Measurements from ENCODE around the gene DDX42. TPM values are rescaled to one million over a fixed set of nuclear protein-coding genes. Genes with fewer than 3 reads are reported as not detected.

DDX42 gene
- total RNA-seq, 4 donors from 2014 or later, result 106 to 154 (median 123) TPM

DNA sequence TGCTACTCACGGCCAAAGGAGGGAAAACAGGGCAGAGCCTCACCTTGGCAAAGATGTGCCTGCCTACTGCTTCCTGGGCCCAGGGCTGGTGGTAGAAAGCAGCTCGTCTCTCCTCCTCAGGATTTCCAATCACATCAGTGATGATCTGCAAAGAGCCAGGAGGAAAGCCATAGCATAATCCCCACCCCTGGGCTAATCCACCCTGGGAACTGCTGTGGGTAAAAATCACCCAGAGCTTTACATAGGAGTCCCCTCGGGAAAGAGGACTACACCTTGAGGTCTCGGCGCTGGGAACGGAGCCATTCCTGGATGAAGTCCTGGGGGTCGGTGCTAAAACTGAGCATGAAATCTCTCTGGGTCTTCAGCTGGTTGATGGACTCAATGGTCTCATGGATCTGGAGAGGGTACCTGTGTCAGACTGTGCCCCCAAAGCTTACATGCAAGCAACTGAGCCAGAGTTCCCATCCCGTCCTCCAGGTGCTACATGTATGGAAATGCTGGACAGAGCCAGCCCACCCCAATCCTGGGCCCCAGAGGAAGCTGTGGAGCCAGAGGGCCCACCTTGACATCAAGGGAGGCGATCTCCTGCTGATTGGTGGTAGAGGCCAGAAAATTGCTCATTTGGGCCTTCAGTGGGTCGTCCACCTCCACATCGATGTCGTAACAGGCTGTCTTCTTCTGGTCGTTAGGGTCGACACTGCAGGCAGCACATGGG lies 59.2 kb downstream of the DDX42 start:
- H3K27ac ChIP-seq, result peak overlapping the region in 1 of 4 donors; percentile 31
- DNase-seq (ENCODE audit: low spot score in 2 of 2), result no peak
- no peaks in the 10 kb centered on the region for H3K9me3 ChIP-seq
- no peaks in the 10 kb centered on the region for H3K27me3 ChIP-seq
- TF ChIP-seq, protein P1, sequence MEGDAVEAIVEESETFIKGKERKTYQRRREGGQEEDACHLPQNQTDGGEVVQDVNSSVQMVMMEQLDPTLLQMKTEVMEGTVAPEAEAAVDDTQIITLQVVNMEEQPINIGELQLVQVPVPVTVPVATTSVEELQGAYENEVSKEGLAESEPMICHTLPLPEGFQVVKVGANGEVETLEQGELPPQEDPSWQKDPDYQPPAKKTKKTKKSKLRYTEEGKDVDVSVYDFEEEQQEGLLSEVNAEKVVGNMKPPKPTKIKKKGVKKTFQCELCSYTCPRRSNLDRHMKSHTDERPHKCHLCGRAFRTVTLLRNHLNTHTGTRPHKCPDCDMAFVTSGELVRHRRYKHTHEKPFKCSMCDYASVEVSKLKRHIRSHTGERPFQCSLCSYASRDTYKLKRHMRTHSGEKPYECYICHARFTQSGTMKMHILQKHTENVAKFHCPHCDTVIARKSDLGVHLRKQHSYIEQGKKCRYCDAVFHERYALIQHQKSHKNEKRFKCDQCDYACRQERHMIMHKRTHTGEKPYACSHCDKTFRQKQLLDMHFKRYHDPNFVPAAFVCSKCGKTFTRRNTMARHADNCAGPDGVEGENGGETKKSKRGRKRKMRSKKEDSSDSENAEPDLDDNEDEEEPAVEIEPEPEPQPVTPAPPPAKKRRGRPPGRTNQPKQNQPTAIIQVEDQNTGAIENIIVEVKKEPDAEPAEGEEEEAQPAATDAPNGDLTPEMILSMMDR (IDR thresholded peaks at IDR 0.05), result no peak
- TF ChIP-seq EP300 (IDR thresholded peaks at IDR 0.05) (no peak), POLR2A (IDR thresholded peaks at IDR 0.05) (no peak)
- peaks cover 6 to 54% (median 20%) of the 10 kb centered on the region in 4 donors for H3K4me1 ChIP-seq
- H3K36me3 ChIP-seq, result peaks cover 3 to 85% (median 49%) of the 10 kb centered on the region in 3 donors
- 77 to 80% methylated on average over 13 to 14 of the region's 14 CpGs for WGBS, 2 donors
- no peak overlapping the region for H3K4me3 ChIP-seq

DNA sequence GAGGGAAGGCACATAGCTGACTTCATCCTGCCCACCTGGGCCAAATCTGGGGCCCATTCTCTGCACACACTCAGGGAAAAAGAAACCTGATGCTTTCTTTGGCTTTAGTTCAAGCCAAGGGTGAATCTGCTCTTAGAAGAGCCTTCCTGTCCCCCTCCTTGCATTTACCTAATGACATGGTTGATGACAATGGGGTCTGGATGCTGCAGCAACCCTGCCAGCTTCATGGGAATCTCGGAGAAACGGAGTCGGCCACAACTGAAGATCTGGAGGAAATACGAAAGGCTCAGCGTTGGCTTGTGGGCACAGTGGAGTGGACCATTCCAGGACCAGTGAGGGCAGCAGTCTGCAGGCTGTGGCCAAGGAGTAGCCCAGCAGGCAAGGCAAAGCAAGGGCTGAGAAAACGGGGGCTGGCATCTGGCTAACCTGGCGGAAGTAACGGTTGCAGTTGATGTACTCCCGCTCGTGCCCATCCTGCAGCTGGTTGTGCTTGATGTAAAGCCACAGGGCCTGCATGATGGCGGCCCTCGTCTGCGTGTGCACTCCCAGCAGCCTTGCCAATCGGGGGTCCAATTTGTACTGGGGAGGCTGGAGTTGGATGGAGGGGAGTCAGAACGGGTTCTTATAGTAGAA lies 59.9 kb downstream of the DDX42 start:
- WGBS, 2 donors, result 89 to 90% methylated on average over 15 of the region's 15 CpGs
- no peak for TF ChIP-seq POLR2A (IDR thresholded peaks at IDR 0.05)
- TF ChIP-seq EP300 (IDR thresholded peaks at IDR 0.05), result no peak
- TF ChIP-seq, protein P1 (IDR thresholded peaks at IDR 0.05), result no peak
- H3K4me1 ChIP-seq, result peaks cover 8 to 54% (median 18%) of the 10 kb centered on the region in 4 donors
- peaks cover 3 to 85% (median 49%) of the 10 kb centered on the region in 3 donors for H3K36me3 ChIP-seq
- no peak overlapping the region for H3K4me3 ChIP-seq
- peak overlapping the region in 2 of 4 donors; percentile 8 to 31 for H3K27ac ChIP-seq
- no peaks in the 10 kb centered on the region for H3K9me3 ChIP-seq
- no peak for DNase-seq (ENCODE audit: low spot score in 2 of 2)
- no peaks in the 10 kb centered on the region for H3K27me3 ChIP-seq

DNA sequence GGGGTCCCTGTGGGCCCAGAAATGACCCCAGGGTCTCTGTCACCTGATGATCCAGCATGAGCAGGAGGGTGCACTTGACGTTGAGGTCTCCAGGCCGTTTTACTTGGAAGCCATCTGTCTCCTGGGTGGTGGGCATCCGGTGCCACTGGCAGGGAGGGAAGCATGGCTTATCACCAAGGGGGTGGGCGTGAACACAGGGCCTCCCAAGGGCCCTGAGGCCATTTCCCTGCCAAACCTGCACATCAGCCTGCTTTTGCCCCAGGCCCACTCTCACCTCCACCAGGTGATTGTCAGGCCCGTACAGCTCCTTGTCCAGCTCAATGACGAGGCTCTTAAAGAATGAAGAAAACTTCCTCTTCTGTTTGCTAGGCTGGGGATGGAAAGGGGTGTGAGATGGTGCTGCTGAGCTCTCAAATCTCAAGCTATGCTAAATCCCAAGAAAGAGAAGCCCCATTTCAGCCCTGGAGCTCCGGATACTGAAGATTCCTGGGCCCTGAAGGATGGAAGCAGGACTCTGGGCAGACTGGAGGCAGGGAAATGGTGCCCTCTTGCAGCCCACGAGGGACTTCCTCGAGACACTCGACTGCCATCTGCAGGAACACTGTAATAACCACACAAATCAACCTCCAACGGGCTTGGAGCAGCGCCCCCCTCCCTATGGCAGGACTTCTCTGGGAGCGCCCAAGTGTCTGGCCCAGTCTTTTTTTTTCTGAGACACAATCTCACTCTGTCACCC lies 60.6 kb downstream of the DDX42 start:
- no peak for TF ChIP-seq EP300 (IDR thresholded peaks at IDR 0.05)
- TF ChIP-seq, protein P1 (IDR thresholded peaks at IDR 0.05), result peak in 4 of 5 experiments; percentile 14 to 47 (median 24)
- Histone ChIP-seq H3K27me3 (no peaks in the 10 kb centered on the region), H3K36me3 (peaks cover 3 to 78% (median 48%) of the 10 kb centered on the region in 3 donors), H3K4me1 (peaks cover 8 to 54% (median 23%) of the 10 kb centered on the region in 4 donors), H3K9me3 (no peaks in the 10 kb centered on the region), H3K27ac (peak overlapping the region in 2 of 4 donors; percentile 8 to 50), H3K4me3 (no peak overlapping the region)
- DNase-seq (ENCODE audit: low spot score in 2 of 2), result peak in 1 of 2 donors; percentile 33
- 34 to 40% methylated on average over 13 of the region's 13 CpGs for WGBS, 2 donors

DNA sequence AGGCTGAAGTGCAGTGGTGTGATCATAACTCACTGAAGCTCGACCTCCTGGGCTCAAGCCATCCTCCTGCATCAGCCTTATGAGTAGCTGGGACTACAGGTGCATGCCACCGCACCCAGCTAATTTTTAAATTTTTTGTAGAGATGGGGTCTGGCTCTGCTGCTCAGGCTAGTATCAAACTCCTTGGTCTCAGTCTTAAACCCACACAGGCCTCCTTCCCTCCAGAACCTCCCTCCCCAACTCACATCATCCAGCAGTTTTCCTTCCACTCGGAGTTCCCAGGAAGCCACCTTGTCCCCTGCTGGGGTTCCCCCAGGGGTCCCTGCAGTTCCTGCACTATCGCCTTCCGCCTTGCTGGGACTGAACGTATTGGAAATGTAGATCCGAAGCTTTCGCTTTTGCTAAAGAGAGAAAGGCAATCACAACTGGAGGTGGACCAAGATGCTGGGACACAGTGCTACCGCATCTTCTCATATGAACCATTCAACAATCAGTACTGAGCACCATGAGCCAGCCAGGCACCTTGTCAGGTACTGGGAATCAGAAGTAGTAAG lies 61.3 kb downstream of the DDX42 start:
- Histone ChIP-seq H3K27ac (peak overlapping the region in 2 of 4 donors; percentile 8 to 50), H3K4me3 (no peak overlapping the region), H3K9me3 (no peaks in the 10 kb centered on the region), H3K27me3 (no peaks in the 10 kb centered on the region), H3K4me1 (peaks cover 8 to 54% (median 29%) of the 10 kb centered on the region in 4 donors), H3K36me3 (peaks cover 3 to 72% (median 42%) of the 10 kb centered on the region in 3 donors)
- no peak for DNase-seq (ENCODE audit: low spot score in 2 of 2)
- TF ChIP-seq EP300 (IDR thresholded peaks at IDR 0.05) (no peak), POLR2A (IDR thresholded peaks at IDR 0.05) (no peak)
- TF ChIP-seq, protein P1 (IDR thresholded peaks at IDR 0.05), result no peak
- WGBS, 2 donors, result 80 to 89% methylated on average over 9 of the region's 9 CpGs
